Effector memory CD8-positive, alpha-beta T cell (primary cell): ENCODE results near the gene MARCKSL1.

ENCODE experiments used
- ATAC-seq: fragments of 150-1000 bp; cut with Tn5 transposase; replicated peaks from 2 replicates; pipeline ENCODE4 v1.10.0; 2021; ENCODE audit warnings: mild to moderate bottlenecking, moderate library complexity
- DNase-seq, 3 experiments: peaks; one replicate each; pipeline ENCODE4 v3.0.0; 2021
- H3K27ac Mint-ChIP-seq, 2 donors: one replicate each; pipeline ENCODE4 v1.8.0; 2022; ENCODE audit warnings: mild to moderate bottlenecking in 2 of 2, mixed read lengths in 2 of 2, moderate library complexity in 2 of 2
- H3K27me3 Mint-ChIP-seq, 2 donors: one replicate each; pipeline ENCODE4 v1.8.0; 2022; ENCODE audit warnings: mixed read lengths in 2 of 2
- H3K36me3 Mint-ChIP-seq: one replicate; pipeline ENCODE4 v1.8.0; 2022; ENCODE audit warnings: mild to moderate bottlenecking, moderate library complexity, mixed read lengths; ENCODE audit not compliant: insufficient read depth
- H3K4me1 Mint-ChIP-seq, 2 donors: one replicate each; pipeline ENCODE4 v1.8.0; 2022; ENCODE audit warnings: low read depth in 2 of 2, mixed read lengths in 2 of 2
- H3K4me3 Mint-ChIP-seq, 2 donors: one replicate each; pipeline ENCODE4 v1.8.0; 2022; ENCODE audit warnings: mild to moderate bottlenecking in 2 of 2, mixed read lengths in 2 of 2, moderate library complexity in 2 of 2
- H3K9me3 Mint-ChIP-seq, 2 donors: one replicate each; pipeline ENCODE4 v1.8.0; 2022; ENCODE audit warnings: mixed read lengths in 2 of 2
- total RNA-seq, 9 experiments: gene quantifications; one replicate each; lab custom pipeline; 2026; lab: John Stamatoyannopoulos, UW

Gene MARCKSL1, protein sequence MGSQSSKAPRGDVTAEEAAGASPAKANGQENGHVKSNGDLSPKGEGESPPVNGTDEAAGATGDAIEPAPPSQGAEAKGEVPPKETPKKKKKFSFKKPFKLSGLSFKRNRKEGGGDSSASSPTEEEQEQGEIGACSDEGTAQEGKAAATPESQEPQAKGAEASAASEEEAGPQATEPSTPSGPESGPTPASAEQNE
- 10.1 to 75.7 (median 15.5) reads per million in 9 experiments for total RNA-seq

DNA sequence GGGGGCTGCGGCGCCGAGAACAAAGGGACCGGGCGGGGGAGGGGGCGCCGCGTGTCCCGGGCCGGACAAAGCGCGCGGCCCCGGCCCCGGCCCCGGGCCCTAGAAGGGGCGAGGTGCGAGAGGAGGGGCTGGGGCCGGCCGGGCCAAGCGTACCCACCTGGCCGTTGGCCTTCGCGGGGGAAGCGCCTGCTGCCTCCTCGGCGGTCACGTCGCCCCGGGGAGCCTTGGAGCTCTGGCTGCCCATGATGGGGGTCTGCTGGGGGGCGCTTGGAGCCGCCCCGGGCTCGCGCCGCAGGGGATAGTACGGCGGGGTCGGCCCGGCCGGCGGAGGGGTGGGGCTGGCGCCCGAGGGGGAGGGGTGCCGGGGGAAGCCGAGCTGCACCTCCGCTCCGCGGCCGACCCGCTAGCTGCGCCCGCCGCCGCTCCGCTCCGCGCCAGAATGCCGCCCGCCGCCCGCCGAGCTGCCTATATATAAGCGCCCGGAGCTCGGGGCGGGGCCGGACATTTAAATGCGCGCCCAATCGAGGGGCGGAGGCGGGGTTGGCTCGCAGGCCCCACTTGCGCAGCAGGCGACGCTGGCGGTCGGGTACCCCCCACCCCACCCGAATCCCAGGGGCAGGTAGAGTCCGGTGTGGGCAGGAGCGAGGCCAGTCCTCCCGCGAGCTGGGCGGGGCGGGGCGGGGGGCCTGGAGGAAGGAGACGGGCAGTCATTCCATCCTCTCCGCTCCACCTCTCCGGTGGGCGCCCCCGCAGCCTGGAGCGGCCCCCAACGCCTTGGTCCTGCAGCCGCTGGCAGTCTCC lies at the start of gene MARCKSL1:
Gene MARCKSL1, minus strand, starts transcription at position 444 of the 801 bp plus-strand sequence. Its CDS starts 200 bp downstream, at position 244.
- peaks cover 27 to 37% of the 10 kb centered on the region in 2 donors for H3K4me1 Mint-ChIP-seq
- peak; percentile 80 to 87 (median 81) for DNase-seq
- ATAC-seq, result peak; percentile 49
- peak within 1 kb of the TSS; percentile 79 to 81 for H3K4me3 Mint-ChIP-seq
- H3K27me3 Mint-ChIP-seq, result no peaks in the 10 kb centered on the region
- peaks cover 34% of the 10 kb centered on the region for H3K36me3 Mint-ChIP-seq
- H3K9me3 Mint-ChIP-seq, result no peaks in the 10 kb centered on the region
- peak within 1 kb of the TSS in 1 of 2 donors; percentile 41 for H3K27ac Mint-ChIP-seq

DNA sequence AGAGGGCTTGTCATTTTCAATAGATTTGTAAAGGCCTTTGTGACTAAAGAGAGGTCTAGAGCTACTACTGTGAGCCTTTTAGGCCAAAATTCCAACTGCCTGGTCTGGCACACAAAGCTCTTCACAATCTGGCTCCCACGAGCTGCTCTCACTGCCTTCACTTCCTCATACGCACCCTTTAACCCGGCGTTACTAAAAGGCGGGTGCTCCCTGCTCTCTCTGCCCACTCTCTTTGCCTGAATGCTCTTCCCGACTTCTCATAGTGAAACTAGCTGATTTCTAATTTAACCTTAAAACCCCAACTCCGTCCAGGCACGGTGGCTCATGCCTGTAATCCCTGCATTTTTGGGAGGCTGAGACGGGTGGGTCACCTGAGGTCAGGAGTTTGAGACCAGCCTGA lies 44.0 kb upstream of the MARCKSL1 start:
- H3K27me3 Mint-ChIP-seq, result no peaks in the 10 kb centered on the region
- ATAC-seq, result no peak
- peaks cover 84% of the 10 kb centered on the region for H3K36me3 Mint-ChIP-seq
- no peaks in the 10 kb centered on the region for H3K9me3 Mint-ChIP-seq
- no peak for DNase-seq
- H3K27ac Mint-ChIP-seq, result peak overlapping the region; percentile 44 to 82
- H3K4me3 Mint-ChIP-seq, result peak overlapping the region in 1 of 2 donors; percentile 35
- H3K4me1 Mint-ChIP-seq, result peaks cover 0 to 4% of the 10 kb centered on the region in 2 donors

DNA sequence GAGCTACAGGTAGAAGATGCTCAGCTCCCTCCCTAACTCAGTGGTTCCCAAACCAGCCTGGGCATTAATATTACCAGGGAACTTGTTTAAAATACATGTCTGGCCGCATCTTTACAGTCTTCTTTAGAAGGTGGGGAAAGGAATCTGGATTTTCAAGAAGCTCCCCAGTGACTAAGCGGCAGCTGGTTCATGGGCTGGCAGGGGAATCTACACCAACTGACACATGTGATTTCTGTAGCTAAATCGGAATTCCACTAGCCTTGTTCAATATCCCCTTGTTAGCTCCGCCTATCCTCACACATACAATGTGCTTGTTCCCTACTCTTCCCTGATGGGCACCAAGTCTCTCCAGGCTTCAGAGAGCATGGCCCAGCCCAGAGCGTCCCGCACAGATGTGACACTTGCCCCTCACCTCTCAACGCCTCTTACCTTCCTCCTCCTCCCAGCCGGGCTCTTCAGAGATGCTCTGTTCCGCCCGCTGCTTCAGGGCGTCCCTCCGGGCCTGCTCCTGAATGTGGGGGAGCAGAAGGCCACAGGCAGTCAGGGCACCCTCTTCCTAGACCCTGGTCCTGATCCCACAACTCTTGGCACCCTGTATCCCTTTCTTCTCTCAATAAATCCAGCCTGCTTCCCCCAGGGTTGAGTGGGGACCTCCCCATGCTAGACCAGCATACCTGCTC lies 41.6 kb upstream of the MARCKSL1 start:
- H3K4me3 Mint-ChIP-seq, result no peak overlapping the region
- peaks cover 90% of the 10 kb centered on the region for H3K36me3 Mint-ChIP-seq
- no peak for ATAC-seq
- peaks cover 2 to 13% of the 10 kb centered on the region in 2 donors for H3K4me1 Mint-ChIP-seq
- peak overlapping the region in 1 of 2 donors; percentile 83 for H3K27ac Mint-ChIP-seq
- no peaks in the 10 kb centered on the region for H3K9me3 Mint-ChIP-seq
- no peaks in the 10 kb centered on the region for H3K27me3 Mint-ChIP-seq
- no peak for DNase-seq

DNA sequence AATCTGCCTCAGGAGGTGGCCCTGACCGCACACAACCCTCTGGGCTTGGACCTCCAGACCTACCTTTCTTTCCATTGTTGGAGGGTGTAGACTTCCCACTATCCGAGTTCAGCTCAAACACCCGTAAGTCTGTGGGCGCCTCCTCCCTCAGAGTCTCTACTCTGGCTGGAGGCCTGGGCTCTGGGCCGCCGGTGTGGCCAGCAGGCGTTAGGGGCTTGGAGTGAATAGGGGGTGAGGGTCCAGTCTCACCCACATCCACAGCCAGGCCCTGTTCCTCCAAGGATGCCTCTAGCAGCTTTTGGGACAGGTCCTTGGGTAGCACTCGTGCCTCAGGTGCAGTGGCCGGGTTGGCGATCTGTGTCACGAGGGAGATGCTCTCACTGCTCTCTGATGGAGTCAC lies 40.2 kb upstream of the MARCKSL1 start:
- no peak for ATAC-seq
- Mint-ChIP-seq H3K27me3 (no peaks in the 10 kb centered on the region), H3K9me3 (no peaks in the 10 kb centered on the region), H3K36me3 (peaks cover 92% of the 10 kb centered on the region), H3K27ac (no peak overlapping the region), H3K4me1 (peaks cover 14 to 25% of the 10 kb centered on the region in 2 donors), H3K4me3 (no peak overlapping the region)
- no peak for DNase-seq

DNA sequence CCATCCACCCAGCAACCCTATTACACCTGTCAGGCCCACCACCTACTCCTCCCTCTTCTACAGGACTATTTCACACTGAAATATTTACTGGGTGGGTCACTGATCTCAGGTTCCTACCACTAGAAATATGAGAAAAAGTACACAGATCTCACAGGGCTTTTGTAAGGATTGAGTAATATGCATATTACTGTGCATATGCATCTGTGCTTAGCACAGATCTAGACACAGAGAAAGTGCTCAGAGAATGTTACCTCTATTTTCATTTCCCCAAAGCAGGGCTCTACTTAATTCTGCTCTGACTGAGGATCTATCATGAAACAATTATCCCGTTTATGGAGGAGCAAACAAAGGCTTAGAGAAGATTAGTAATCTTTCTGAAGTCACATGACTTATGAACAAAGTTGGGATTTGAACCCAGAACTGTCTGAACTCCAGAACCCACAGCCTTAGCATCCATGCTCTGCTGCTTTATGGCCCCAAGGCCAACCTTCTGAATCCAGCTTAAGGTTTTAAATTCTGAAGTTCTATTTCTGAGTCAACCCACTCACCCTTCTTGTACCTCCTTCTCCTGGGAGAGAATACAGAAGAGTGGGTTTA lies 38.1 kb upstream of the MARCKSL1 start:
- H3K27ac Mint-ChIP-seq, result peak overlapping the region; percentile 27 to 28
- no peaks in the 10 kb centered on the region for H3K27me3 Mint-ChIP-seq
- no peak overlapping the region for H3K4me3 Mint-ChIP-seq
- no peaks in the 10 kb centered on the region for H3K9me3 Mint-ChIP-seq
- ATAC-seq (no peak), DNase-seq (no peak)
- peaks cover 14 to 22% of the 10 kb centered on the region in 2 donors for H3K4me1 Mint-ChIP-seq
- peaks cover 82% of the 10 kb centered on the region for H3K36me3 Mint-ChIP-seq

DNA sequence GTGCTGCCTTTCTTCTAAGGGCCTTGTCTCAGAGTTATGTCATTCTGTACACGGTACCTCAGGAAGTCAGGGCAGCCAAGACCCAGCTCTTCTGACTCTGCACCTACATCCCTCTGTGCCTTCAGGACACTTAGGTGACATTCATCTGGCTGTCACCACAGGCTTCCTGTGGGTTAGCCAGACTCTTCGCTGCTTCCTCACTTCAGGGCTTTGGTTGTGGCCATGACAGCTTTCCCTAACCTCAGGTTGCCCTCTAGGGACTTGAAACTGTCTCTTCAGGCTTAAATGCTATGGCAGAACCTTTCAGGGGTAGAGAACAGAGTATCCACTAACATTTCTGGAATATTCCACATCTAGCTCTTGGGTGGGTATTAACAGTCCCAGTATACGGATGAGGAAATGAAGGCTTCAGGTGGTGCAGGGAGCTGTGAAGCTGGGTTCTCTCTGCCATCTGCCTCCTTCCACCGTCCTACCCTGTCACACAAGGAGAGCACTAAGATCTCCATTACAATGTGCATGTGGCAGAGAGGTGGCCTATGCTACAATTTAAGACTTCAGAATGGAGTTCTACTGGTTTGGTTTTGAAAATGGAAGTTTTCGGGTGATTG lies 36.2 kb upstream of the MARCKSL1 start:
- DNase-seq (peak; percentile 49 to 51 (median 50)), ATAC-seq (peak; percentile 96)
- Mint-ChIP-seq H3K9me3 (no peaks in the 10 kb centered on the region), H3K27ac (peak overlapping the region; percentile 4 to 8), H3K4me1 (peaks cover 14 to 22% of the 10 kb centered on the region in 2 donors), H3K27me3 (no peaks in the 10 kb centered on the region), H3K36me3 (peaks cover 79% of the 10 kb centered on the region), H3K4me3 (peak overlapping the region in 1 of 2 donors; percentile 21)

DNA sequence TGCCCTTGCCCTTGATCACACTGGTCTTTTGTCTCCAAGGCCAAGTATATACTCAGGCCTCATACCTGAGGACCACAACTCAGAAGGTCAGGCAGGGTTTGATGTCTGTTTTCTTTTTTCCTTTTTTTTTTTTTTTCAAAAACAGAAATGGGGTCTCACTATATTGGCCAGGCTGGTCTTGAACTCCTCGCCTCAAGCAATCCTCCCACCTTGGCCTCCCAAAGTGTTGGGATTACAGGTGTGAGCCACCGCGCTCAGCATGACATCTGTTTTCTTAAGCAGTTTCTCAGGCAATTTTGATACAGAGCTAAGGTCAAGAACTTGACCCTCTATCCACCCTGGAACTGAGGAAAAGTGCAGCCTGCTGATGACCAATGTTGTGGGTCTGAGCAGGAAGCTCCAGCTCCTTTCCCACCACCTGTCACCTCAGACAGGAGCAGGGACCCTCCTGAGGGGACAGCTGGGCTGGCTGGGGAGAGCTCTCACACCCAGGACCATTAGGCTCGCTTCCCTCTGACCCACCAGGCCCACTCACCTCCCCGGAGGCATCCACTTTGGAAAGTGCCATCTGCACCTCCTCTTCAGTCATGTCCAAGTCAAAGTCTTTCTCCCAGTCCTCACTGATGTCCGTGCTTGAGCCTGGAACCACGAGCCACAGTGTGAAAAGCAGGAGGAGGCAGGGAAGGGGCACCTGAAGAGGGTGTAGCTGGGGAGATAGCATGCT lies 32.0 kb upstream of the MARCKSL1 start:
- Mint-ChIP-seq H3K9me3 (no peaks in the 10 kb centered on the region), H3K27me3 (no peaks in the 10 kb centered on the region), H3K27ac (no peak overlapping the region), H3K4me3 (no peak overlapping the region), H3K4me1 (peaks cover 14 to 16% of the 10 kb centered on the region in 2 donors), H3K36me3 (peaks cover 66% of the 10 kb centered on the region)
- no peak for DNase-seq
- ATAC-seq, result no peak

DNA sequence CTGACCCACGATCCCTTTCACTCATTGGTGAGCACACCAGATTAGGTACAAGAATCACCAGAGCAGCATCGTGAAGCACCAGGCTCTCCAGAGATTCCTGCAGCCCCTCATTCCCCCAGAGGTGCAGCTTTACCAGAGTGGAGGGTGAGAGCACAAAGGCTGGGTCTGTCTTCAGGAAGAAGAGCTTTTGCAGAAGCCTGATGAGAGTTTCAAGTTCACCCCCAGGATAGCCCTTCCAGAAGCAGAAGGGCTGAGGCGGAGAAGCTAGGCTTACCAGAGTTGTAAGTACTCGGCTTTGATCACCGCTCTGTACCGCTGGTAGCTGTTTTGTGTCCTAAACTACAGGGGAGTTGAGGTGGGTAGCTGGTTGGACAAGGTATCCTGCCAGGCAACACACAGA lies 29.4 kb upstream of the MARCKSL1 start:
- Mint-ChIP-seq H3K4me1 (peaks cover 7 to 10% of the 10 kb centered on the region in 2 donors), H3K27me3 (peaks cover 0 to 9% of the 10 kb centered on the region in 2 donors), H3K9me3 (no peaks in the 10 kb centered on the region), H3K36me3 (peaks cover 54% of the 10 kb centered on the region), H3K4me3 (no peak overlapping the region), H3K27ac (peak overlapping the region in 1 of 2 donors; percentile 57)
- ATAC-seq, result no peak
- no peak for DNase-seq

DNA sequence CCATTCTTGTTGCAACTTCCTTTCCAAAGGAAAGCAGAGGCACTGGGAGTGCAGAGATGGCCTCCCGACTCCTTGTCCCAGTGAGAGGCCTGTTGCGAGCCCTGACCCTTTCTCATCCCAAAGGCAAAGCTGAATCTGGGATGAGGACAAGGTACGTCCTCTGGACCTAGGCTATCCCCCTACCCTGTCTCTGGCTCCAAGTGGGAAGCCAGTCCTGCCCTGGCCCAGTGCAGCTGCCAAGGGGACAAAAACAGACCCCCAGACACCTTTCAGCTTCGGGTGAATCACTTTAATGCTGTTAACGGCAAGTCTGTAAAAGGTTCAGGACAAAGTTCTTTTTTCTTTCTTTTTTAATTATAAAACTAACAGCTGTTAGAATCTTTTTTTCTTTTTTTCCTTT lies 28.8 kb upstream of the MARCKSL1 start:
- Mint-ChIP-seq H3K27ac (peak overlapping the region; percentile 25 to 51), H3K4me3 (no peak overlapping the region), H3K36me3 (peaks cover 48% of the 10 kb centered on the region), H3K4me1 (peaks cover 11 to 13% of the 10 kb centered on the region in 2 donors), H3K9me3 (no peaks in the 10 kb centered on the region), H3K27me3 (peaks cover 0 to 9% of the 10 kb centered on the region in 2 donors)
- no peak for ATAC-seq
- no peak for DNase-seq

DNA sequence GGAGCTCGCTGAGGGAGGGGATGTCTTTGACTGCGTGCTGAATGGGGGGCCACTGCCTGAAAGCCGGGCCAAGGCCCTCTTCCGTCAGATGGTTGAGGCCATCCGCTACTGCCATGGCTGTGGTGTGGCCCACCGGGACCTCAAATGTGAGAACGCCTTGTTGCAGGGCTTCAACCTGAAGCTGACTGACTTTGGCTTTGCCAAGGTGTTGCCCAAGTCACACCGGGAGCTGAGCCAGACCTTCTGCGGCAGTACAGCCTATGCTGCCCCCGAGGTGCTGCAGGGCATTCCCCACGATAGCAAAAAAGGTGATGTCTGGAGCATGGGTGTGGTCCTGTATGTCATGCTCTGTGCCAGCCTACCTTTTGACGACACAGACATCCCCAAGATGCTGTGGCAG lies 27.7 kb upstream of the MARCKSL1 start:
- DNase-seq, result no peak
- no peak for ATAC-seq
- H3K9me3 Mint-ChIP-seq, result no peaks in the 10 kb centered on the region
- peaks cover 17 to 18% of the 10 kb centered on the region in 2 donors for H3K4me1 Mint-ChIP-seq
- H3K27me3 Mint-ChIP-seq, result peaks cover 0 to 9% of the 10 kb centered on the region in 2 donors
- peaks cover 46% of the 10 kb centered on the region for H3K36me3 Mint-ChIP-seq
- no peak overlapping the region for H3K4me3 Mint-ChIP-seq
- H3K27ac Mint-ChIP-seq, result peak overlapping the region in 1 of 2 donors; percentile 51

DNA sequence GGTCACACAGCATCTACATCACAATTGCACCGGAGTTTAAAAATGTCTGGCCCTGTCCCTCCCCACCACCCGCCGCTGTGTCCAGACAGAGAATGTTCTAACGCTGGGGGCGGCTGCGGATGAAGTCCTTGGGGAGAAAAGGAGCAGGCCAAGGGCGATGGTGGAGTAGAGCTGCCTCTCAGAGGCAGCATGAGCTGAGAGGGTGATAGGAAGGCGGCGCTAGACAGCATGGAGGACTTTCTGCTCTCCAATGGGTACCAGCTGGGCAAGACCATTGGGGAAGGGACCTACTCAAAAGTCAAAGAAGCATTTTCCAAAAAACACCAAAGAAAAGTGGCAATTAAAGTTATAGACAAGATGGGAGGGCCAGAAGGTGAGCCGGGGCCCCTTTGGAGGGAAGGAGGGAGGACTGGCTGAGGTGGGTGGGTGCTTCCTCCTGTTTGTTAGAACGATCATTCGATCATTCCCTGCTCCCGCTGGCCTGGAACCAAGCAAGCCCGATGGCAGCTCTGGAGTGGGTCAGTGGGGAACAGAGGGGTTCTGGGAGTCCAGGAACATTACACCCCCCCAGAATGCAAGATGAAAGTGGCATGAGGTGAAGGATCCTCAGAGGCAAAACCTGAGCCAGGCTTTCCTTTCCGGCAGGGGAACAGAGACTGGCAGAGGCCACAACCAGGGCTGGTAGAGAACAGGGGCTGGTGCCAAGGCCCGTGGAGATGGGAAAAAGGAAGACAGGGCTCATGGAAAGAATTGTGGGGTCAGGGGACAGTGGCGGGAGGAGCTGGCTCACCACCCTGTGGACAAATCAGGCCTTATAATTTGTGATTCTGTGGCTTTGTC lies 26.7 kb upstream of the MARCKSL1 start, which contains the start of the genes FAM229A and TSSK3:
Gene FAM229A, minus strand, starts transcription at position 12 of the 840 bp plus-strand sequence. CDS start 394 bp downstream, outside the sequence.
Gene TSSK3, plus strand, starts transcription at position 66 of the 840 bp plus-strand sequence. Its CDS starts 163 bp downstream, at position 229.
- Mint-ChIP-seq H3K27ac (peak within 1 kb of the TSS in 1 of 2 donors; percentile 55), H3K36me3 (peaks cover 36% of the 10 kb centered on the region), H3K4me3 (peak within 1 kb of the TSS; percentile 9 to 50), H3K4me1 (peaks cover 17 to 18% of the 10 kb centered on the region in 2 donors), H3K9me3 (no peaks in the 10 kb centered on the region), H3K27me3 (peaks cover 0 to 9% of the 10 kb centered on the region in 2 donors)
- no peak for ATAC-seq
- DNase-seq, result no peak
